HL-60 (cell line): ENCODE results near the gene SUZ12.

Source experiments
- CTCF ChIP-seq: IDR thresholded peaks from one replicate; pipeline ENCODE4 v1.5.1; 2011; ENCODE audit warnings: low read length, control low read depth, inconsistent platforms; ENCODE audit not compliant: insufficient read depth
- GABPA ChIP-seq: IDR thresholded peaks from 2 replicates; pipeline ENCODE4 v1.6.1; 2012; ENCODE audit warnings: low read depth
- POLR2AphosphoS5 ChIP-seq: IDR thresholded peaks from 2 replicates; pipeline ENCODE4 v1.6.1; 2012; ENCODE audit warnings: low read depth
- REST ChIP-seq: IDR thresholded peaks from 2 replicates; pipeline ENCODE4 v1.6.1; 2012; ENCODE audit warnings: low read depth; ENCODE audit not compliant: insufficient replicate concordance

- TF ChIP-seq GABPA: no peak
- TF ChIP-seq CTCF: no peak
- TF ChIP-seq POLR2AphosphoS5: no peak
- no peak for TF ChIP-seq REST
Measured at GRCh38 chr17:31919802-31920525, 16.8 kb upstream of the SUZ12 start.
